GM18867 (cell line): ENCODE measurements around the gene WWP2.
"Not testable (repeated sequence)": the region's sequence is repeated elsewhere in the genome, so short reads cannot be mapped to it uniquely, and the experiment has no call there.

ENCODE experiments used
- ATAC-seq: cut with Tn5 transposase; IDR thresholded peaks from one replicate; pipeline ENCODE4 v1.9.1; 2021; ENCODE audit warnings: mild to moderate bottlenecking, moderate library complexity; ENCODE audit not compliant: unreplicated experiment

The WWP2 gene

DNA sequence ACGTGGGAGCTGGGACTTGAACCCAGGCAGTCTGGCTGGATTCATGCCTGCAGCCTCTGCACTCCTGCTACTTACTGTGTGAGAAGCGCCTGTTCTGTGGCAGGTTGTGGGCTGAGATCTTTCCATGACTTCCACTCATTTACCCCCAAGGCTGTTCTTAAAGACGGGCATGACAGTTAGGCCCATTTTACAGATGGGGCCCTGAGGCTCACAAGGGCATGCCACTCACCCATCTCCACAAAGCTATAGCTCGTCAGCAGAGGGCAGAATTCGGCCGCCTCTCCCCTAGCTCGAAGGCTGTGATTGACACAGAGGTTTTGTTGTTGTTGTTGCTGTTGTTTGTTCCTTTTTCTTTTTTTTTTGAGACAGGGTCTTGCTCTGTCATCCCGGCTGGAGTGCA is 210.8 kb downstream of the WWP2 start:
- ATAC-seq = not testable (repeated sequence)

DNA sequence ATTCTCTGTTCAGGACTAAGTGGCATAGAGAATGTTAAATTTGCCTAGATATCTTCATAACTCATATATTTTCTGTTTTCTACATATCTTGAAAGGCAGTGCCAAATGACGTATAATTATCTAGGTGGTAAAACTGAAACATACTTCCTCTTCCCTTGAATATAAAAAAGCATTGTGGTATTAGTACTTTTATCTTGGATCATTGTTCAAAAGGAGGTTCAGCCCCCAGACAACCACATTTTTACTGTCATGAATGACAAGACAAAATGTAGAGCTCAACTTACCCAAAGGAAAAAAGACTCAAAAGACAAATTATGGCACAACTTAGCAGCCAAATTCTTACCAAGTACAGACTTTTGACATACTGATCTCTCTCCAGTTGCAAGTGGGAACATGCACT is 223.1 kb downstream of the WWP2 start:
- ATAC-seq = not testable (repeated sequence)
